ENCODE data around the gene ISG15.
"Not testable (repeated sequence)": the region's sequence is repeated elsewhere in the genome, so short reads cannot be mapped to it uniquely, and the experiment has no call there.

Gene ISG15

GRCh38 chr1:1046767-1047166, 33.5 kb downstream of the ISG15 start:
- DNase-seq (ENCODE audit: low spot score): no peak

GRCh38 chr1:1047407-1047806, 34.1 kb downstream of the ISG15 start:
- no peak for DNase-seq (ENCODE audit: low spot score)

- no peak for DNase-seq (ENCODE audit: low spot score)
Observed at GRCh38 chr1:1047963-1048362, 34.7 kb downstream of the ISG15 start.

GRCh38 chr1:1048765-1049164, 35.5 kb downstream of the ISG15 start:
- no peak for DNase-seq (ENCODE audit: low spot score)

GRCh38 chr1:1049318-1050165, 36.2 kb downstream of the ISG15 start:
- DNase-seq (ENCODE audit: low spot score): no peak

GRCh38 chr1:1050577-1051052, 37.3 kb downstream of the ISG15 start:
- DNase-seq (ENCODE audit: low spot score): no peak

GRCh38 chr1:1051127-1051810, 38.0 kb downstream of the ISG15 start:
- DNase-seq (ENCODE audit: low spot score): no peak

GRCh38 chr1:1052003-1052840, 38.9 kb downstream of the ISG15 start:
- no peak for DNase-seq (ENCODE audit: low spot score)

GRCh38 chr1:1053022-1053421, 39.7 kb downstream of the ISG15 start:
- DNase-seq (ENCODE audit: low spot score): no peak

- DNase-seq (ENCODE audit: low spot score): no peak
Observed at GRCh38 chr1:1053682-1054081, 40.4 kb downstream of the ISG15 start.

GRCh38 chr1:1054099-1054700, 40.9 kb downstream of the ISG15 start:
- DNase-seq (ENCODE audit: low spot score): no peak

GRCh38 chr1:1054971-1055370, 41.7 kb downstream of the ISG15 start:
- no peak for DNase-seq (ENCODE audit: low spot score)

- DNase-seq (ENCODE audit: low spot score): no peak
Observed at GRCh38 chr1:1055841-1056736, 42.8 kb downstream of the ISG15 start.

- DNase-seq (ENCODE audit: low spot score): not testable (repeated sequence)
Observed at GRCh38 chr1:1057769-1058087, 44.4 kb downstream of the ISG15 start.

- no peak for DNase-seq (ENCODE audit: low spot score)
Observed at GRCh38 chr1:1058088-1058905, 45.0 kb downstream of the ISG15 start.

GRCh38 chr1:1058921-1059493, 45.7 kb downstream of the ISG15 start:
- no peak for DNase-seq (ENCODE audit: low spot score)

- DNase-seq (ENCODE audit: low spot score): peak; percentile 87
Observed at GRCh38 chr1:1059494-1060280, 46.4 kb downstream of the ISG15 start.

- no peak for DNase-seq (ENCODE audit: low spot score)
Observed at GRCh38 chr1:1060281-1061000, 47.1 kb downstream of the ISG15 start.

Data from LoVo (cell line).